Peyer's patch (tissue), 4 donors: Measurements from ENCODE around the gene LOXHD1. TPM values are rescaled to one million over a fixed set of nuclear protein-coding genes. Genes with fewer than 3 reads are reported as not detected.

Experiments
- DNase-seq, 3 donors: peaks; one replicate each; pipeline ENCODE4 v3.0.0-alpha.2; 2017 to 2019
- H3K27ac ChIP-seq, 4 donors: fragments of 200-600 bp; sonication (generic); one replicate each; pipeline ENCODE4 v1.5.1; 2016 to 2019
- H3K27me3 ChIP-seq, 2 donors: fragments of 200-600 bp; sonication (generic); one replicate each; pipeline ENCODE4 v1.5.1; 2019
- H3K36me3 ChIP-seq, 3 donors: fragments of 200-600 bp; sonication (generic); one replicate each; pipeline ENCODE4 v1.5.1; 2016 to 2019
- H3K4me1 ChIP-seq, 4 donors: fragments of 200-600 bp; sonication (generic); one replicate each; pipeline ENCODE4 v1.5.1; 2016 to 2019
- H3K4me3 ChIP-seq, 4 donors: fragments of 200-600 bp; sonication (generic); 1 replicate in 3 of 4; 2 replicates in 1 of 4; pipeline ENCODE4 v1.5.1; 2016 to 2019; ENCODE audit warnings: mild to moderate bottlenecking in 1 of 4
- H3K9me3 ChIP-seq, 4 donors: fragments of 200-600 bp; sonication (generic); one replicate each; pipeline ENCODE4 v1.5.1; 2016 to 2019; ENCODE audit warnings: mild to moderate bottlenecking in 1 of 4
- CTCF ChIP-seq, 6 experiments: fragments of 450-650 bp in 4 of 6; fragments of 200-600 bp in 2 of 6; sonication (generic) in 1 of 6; IDR thresholded peaks; one replicate each; pipeline ENCODE4 v1.5.1; 2017 to 2019; ENCODE audit warnings: antibody characterized with exemption in 6 of 6, mild to moderate bottlenecking in 3 of 6, moderate library complexity in 1 of 6
- POLR2A ChIP-seq, 2 donors: fragments of 450-650 bp; IDR thresholded peaks; one replicate each; pipeline ENCODE4 v1.5.1; 2017; ENCODE audit warnings: antibody characterized with exemption in 2 of 2, mild to moderate bottlenecking in 2 of 2, moderate library complexity in 2 of 2
- total RNA-seq, 4 donors: library from RNA; depleted of rRNA; stranded (reverse); fragments of >200 nt; gene quantifications; one replicate each; pipeline ENCODE4 v1.1.0, GENCODE V29; 2016

The LOXHD1 gene
- total RNA-seq, 4 donors from 2014 or later: 0.19 to 0.83 TPM; not detected in 2

- no peaks in the 10 kb centered on the region for H3K27me3 ChIP-seq
- H3K36me3 ChIP-seq: no peaks in the 10 kb centered on the region
- no peak for TF ChIP-seq POLR2A (IDR thresholded peaks at IDR 0.05)
- TF ChIP-seq CTCF (IDR thresholded peaks at IDR 0.05): no peak
- no peak for DNase-seq
- no peak overlapping the region for H3K4me3 ChIP-seq
- no peaks in the 10 kb centered on the region for H3K9me3 ChIP-seq
- no peaks in the 10 kb centered on the region for H3K4me1 ChIP-seq
- no peak overlapping the region for H3K27ac ChIP-seq
These were observed 86.9 kb downstream of the LOXHD1 start for GRCh38 chr18:46570134-46570533.

- no peak for DNase-seq
- Histone ChIP-seq H3K27ac (no peak overlapping the region), H3K4me3 (no peak overlapping the region), H3K27me3 (no peaks in the 10 kb centered on the region), H3K4me1 (no peaks in the 10 kb centered on the region), H3K36me3 (no peaks in the 10 kb centered on the region), H3K9me3 (no peaks in the 10 kb centered on the region)
- TF ChIP-seq CTCF (IDR thresholded peaks at IDR 0.05) (no peak), POLR2A (IDR thresholded peaks at IDR 0.05) (no peak)
These were observed 87.8 kb downstream of the LOXHD1 start for GRCh38 chr18:46569211-46569610.

- H3K4me3 ChIP-seq: no peak overlapping the region
- H3K27me3 ChIP-seq: no peaks in the 10 kb centered on the region
- H3K36me3 ChIP-seq: no peaks in the 10 kb centered on the region
- H3K27ac ChIP-seq: no peak overlapping the region
- no peak for DNase-seq
- H3K9me3 ChIP-seq: no peaks in the 10 kb centered on the region
- no peak for TF ChIP-seq CTCF (IDR thresholded peaks at IDR 0.05)
- no peak for TF ChIP-seq POLR2A (IDR thresholded peaks at IDR 0.05)
- H3K4me1 ChIP-seq: no peaks in the 10 kb centered on the region
These were observed 89.8 kb downstream of the LOXHD1 start for GRCh38 chr18:46567196-46567595.

- Histone ChIP-seq H3K27me3 (no peaks in the 10 kb centered on the region), H3K4me3 (no peak overlapping the region), H3K36me3 (no peaks in the 10 kb centered on the region), H3K27ac (no peak overlapping the region), H3K4me1 (no peaks in the 10 kb centered on the region), H3K9me3 (no peaks in the 10 kb centered on the region)
- no peak for DNase-seq
- TF ChIP-seq POLR2A (IDR thresholded peaks at IDR 0.05) (no peak), CTCF (IDR thresholded peaks at IDR 0.05) (no peak)
These were observed 90.9 kb downstream of the LOXHD1 start for GRCh38 chr18:46566111-46566510.

GRCh38 chr18:46565256-46565655 lies 91.8 kb downstream of the LOXHD1 start:
- no peaks in the 10 kb centered on the region for H3K9me3 ChIP-seq
- no peak overlapping the region for H3K4me3 ChIP-seq
- no peak for TF ChIP-seq POLR2A (IDR thresholded peaks at IDR 0.05)
- TF ChIP-seq CTCF (IDR thresholded peaks at IDR 0.05): no peak

GRCh38 chr18:46563317-46563716 lies 93.7 kb downstream of the LOXHD1 start:
- Histone ChIP-seq H3K36me3 (no peaks in the 10 kb centered on the region), H3K4me1 (no peaks in the 10 kb centered on the region), H3K4me3 (no peak overlapping the region), H3K27me3 (no peaks in the 10 kb centered on the region), H3K9me3 (no peaks in the 10 kb centered on the region), H3K27ac (no peak overlapping the region)
- no peak for TF ChIP-seq POLR2A (IDR thresholded peaks at IDR 0.05)
- no peak for TF ChIP-seq CTCF (IDR thresholded peaks at IDR 0.05)
- no peak for DNase-seq

More at GRCh38 chr18:46565256-46565655, 91.8 kb downstream of the LOXHD1 start:
- Histone ChIP-seq H3K36me3 (no peaks in the 10 kb centered on the region), H3K4me1 (no peaks in the 10 kb centered on the region), H3K27me3 (no peaks in the 10 kb centered on the region), H3K27ac (no peak overlapping the region)
- DNase-seq: no peak
